Bronchial epithelial cell (primary cell): ENCODE data around the gene CLSTN2. TPM values are rescaled to one million over a fixed set of nuclear protein-coding genes. Genes with fewer than 3 reads are reported as not detected.

Source experiments
- DNase-seq: peaks from one replicate; pipeline ENCODE4 v3.0.0-alpha.2; 2010; ENCODE audit warnings: low read depth
- FAIRE-seq: peaks from 2 replicates; lab custom pipeline; 2011; peaks lifted over from hg19 to GRCh38; lab: Jason Lieb, UNC
- H3K27me3 ChIP-seq: 2 replicates; pipeline ENCODE4 v1.5.1; 2011; ENCODE audit warnings: low read length; ENCODE audit not compliant: control insufficient read depth, insufficient read depth
- H3K36me3 ChIP-seq: 2 replicates; pipeline ENCODE4 v1.5.1; 2011; ENCODE audit warnings: low read length; ENCODE audit not compliant: control insufficient read depth, insufficient read depth
- H3K4me3 ChIP-seq: 2 replicates; pipeline ENCODE4 v1.5.1; 2011; ENCODE audit warnings: mild to moderate bottlenecking, low read depth, low read length, control low read depth
- CTCF ChIP-seq: IDR thresholded peaks from 2 replicates; pipeline ENCODE4 v1.5.1; 2011; ENCODE audit warnings: mild to moderate bottlenecking, moderate library complexity, low read length, control low read depth, inconsistent platforms; ENCODE audit not compliant: insufficient read depth, severe bottlenecking
- total RNA-seq: library from RNA; depleted of rRNA; stranded (reverse); fragments of >200 nt; gene quantifications from 2 replicates; pipeline ENCODE4 v1.2.1, GENCODE V29; 2014

CLSTN2 gene
- total RNA-seq, 1 donor from 2014 or later = 0.26 TPM

GRCh38 chr3:140470962-140471361 is 536.0 kb downstream of the CLSTN2 start:
- H3K27me3 ChIP-seq = no peaks in the 10 kb centered on the region
- FAIRE-seq (peak; percentile 58), DNase-seq (peak; percentile 48)
- no peak for TF ChIP-seq CTCF
- no peak overlapping the region for H3K4me3 ChIP-seq
- H3K36me3 ChIP-seq = no peaks in the 10 kb centered on the region

- Histone ChIP-seq H3K27me3 (no peaks in the 10 kb centered on the region), H3K4me3 (no peak overlapping the region), H3K36me3 (no peaks in the 10 kb centered on the region)
- TF ChIP-seq CTCF = no peak
- DNase-seq (peak; percentile 79), FAIRE-seq (no peak)
Observed at GRCh38 chr3:140472306-140473020, 537.5 kb downstream of the CLSTN2 start.

- DNase-seq = no peak
- no peaks in the 10 kb centered on the region for H3K27me3 ChIP-seq
- no peak overlapping the region for H3K4me3 ChIP-seq
- H3K36me3 ChIP-seq = no peaks in the 10 kb centered on the region
- no peak for TF ChIP-seq CTCF
- peak; percentile 75 for FAIRE-seq
Observed at GRCh38 chr3:140487566-140487965, 552.6 kb downstream of the CLSTN2 start.

GRCh38 chr3:140493271-140493670 is 558.3 kb downstream of the CLSTN2 start:
- no peak for TF ChIP-seq CTCF
- Histone ChIP-seq H3K36me3 (no peaks in the 10 kb centered on the region), H3K4me3 (no peak overlapping the region), H3K27me3 (no peaks in the 10 kb centered on the region)
- DNase-seq (peak; percentile 8), FAIRE-seq (no peak)

GRCh38 chr3:140494970-140495369 is 560.0 kb downstream of the CLSTN2 start:
- Histone ChIP-seq H3K27me3 (no peaks in the 10 kb centered on the region), H3K36me3 (no peaks in the 10 kb centered on the region), H3K4me3 (no peak overlapping the region)
- DNase-seq = no peak
- no peak for FAIRE-seq
- TF ChIP-seq CTCF = no peak

- no peak for FAIRE-seq
- no peak for TF ChIP-seq CTCF
- Histone ChIP-seq H3K4me3 (no peak overlapping the region), H3K36me3 (no peaks in the 10 kb centered on the region), H3K27me3 (no peaks in the 10 kb centered on the region)
- DNase-seq = no peak
Observed at GRCh38 chr3:140497331-140497730, 562.3 kb downstream of the CLSTN2 start.
